ENCODE results near the gene USP43.
"Not testable (repeated sequence)": the region's sequence is repeated elsewhere in the genome, so short reads cannot be mapped to it uniquely, and the experiment has no call there.

USP43 gene, protein sequence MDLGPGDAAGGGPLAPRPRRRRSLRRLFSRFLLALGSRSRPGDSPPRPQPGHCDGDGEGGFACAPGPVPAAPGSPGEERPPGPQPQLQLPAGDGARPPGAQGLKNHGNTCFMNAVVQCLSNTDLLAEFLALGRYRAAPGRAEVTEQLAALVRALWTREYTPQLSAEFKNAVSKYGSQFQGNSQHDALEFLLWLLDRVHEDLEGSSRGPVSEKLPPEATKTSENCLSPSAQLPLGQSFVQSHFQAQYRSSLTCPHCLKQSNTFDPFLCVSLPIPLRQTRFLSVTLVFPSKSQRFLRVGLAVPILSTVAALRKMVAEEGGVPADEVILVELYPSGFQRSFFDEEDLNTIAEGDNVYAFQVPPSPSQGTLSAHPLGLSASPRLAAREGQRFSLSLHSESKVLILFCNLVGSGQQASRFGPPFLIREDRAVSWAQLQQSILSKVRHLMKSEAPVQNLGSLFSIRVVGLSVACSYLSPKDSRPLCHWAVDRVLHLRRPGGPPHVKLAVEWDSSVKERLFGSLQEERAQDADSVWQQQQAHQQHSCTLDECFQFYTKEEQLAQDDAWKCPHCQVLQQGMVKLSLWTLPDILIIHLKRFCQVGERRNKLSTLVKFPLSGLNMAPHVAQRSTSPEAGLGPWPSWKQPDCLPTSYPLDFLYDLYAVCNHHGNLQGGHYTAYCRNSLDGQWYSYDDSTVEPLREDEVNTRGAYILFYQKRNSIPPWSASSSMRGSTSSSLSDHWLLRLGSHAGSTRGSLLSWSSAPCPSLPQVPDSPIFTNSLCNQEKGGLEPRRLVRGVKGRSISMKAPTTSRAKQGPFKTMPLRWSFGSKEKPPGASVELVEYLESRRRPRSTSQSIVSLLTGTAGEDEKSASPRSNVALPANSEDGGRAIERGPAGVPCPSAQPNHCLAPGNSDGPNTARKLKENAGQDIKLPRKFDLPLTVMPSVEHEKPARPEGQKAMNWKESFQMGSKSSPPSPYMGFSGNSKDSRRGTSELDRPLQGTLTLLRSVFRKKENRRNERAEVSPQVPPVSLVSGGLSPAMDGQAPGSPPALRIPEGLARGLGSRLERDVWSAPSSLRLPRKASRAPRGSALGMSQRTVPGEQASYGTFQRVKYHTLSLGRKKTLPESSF

GRCh38 chr17:9644910-9645751 lies at the start of gene USP43:
TSS of gene USP43 (plus strand) at chr17:9645517. CDS start at chr17:9645633, 116 bp downstream.
- peak; percentile 84 for DNase-seq (ENCODE audit: low spot score)

DNA sequence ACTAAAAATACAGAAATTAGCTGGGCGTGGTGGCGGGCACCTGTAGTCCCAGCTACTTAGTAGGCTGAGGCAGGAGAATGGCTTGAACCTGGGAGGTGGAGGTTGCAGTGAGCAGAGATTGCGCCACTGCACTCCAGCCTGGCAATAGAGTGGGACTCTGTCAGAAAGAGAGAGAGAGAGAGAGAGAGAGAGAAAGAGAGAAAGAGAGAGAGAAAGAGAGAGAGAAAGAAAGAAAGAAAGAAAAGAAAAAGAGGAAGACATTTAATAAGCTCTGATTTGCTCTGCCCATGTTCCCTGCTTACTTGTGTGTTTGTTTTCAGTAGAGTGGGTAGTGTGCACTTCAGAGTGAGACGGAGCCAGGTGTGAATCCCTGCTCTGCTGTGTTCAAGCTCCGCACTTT lies 47.7 kb upstream of the USP43 start:
- DNase-seq (ENCODE audit: low spot score): not testable (repeated sequence)

DNA sequence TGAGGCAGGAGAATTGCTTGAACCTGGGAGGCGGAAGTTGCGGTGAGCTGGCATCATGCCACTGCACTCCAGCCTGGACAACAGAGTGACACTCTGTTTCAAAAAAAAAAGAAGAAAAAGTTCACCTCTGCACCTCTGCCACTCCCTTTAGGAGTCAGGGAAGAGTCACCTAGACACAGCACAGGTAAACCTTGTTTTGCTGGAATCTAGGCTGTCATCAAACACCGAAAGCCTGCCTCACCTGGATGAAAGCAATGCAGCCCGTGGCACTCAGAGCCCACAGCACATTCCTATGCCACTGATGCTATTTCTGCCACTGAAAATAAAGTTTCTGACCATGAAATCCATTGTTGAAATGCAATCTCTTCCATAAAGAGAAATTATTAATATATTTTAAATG lies 46.7 kb upstream of the USP43 start:
- no peak for DNase-seq (ENCODE audit: low spot score)

DNA sequence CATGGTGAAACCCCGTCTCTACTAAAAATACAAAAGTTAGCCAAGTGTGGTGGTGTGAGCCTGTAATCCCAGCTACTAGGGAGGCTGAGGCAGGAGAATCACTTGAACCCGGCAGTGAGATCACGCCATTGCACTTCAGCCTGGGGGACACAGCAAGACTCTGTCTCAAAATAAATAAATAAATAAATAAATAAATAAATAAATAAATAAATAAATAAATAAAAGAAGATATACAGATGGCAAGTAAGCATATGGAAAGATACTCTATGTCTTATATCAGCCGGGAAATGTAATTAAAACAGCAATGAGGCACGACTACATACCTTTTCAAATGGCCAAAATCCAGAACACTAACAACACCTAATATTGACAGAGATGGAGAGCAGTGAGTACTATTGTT lies 40.7 kb upstream of the USP43 start:
- not testable (repeated sequence) for DNase-seq (ENCODE audit: low spot score)

- DNase-seq (ENCODE audit: low spot score): no peak
Observed at GRCh38 chr17:9606453-9606852, 38.9 kb upstream of the USP43 start.

GRCh38 chr17:9607058-9607457 lies 38.3 kb upstream of the USP43 start:
- peak; percentile 7 for DNase-seq (ENCODE audit: low spot score)

DNA sequence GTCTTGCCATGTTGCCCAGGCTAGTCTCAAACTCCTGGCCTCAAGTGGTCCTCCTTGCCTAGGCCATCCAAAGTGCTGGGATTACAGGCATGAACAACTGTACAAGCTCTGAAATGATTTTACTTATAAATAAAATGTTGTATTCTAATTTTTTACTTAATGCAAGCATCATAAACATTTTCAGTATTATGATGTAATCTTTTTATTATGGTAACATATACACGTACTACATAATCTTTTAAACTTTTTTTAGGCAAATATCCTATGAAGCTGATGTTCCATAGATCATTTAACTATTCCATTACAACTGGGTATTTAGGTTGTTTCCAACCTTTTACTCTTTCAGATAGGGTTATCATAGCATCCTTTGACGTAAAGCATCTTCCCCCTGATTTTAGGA lies 33.8 kb upstream of the USP43 start:
- no peak for DNase-seq (ENCODE audit: low spot score)

GRCh38 chr17:9612006-9612405 lies 33.3 kb upstream of the USP43 start:
- DNase-seq (ENCODE audit: low spot score): peak; percentile 88

GRCh38 chr17:9615486-9615885 lies 29.8 kb upstream of the USP43 start:
- no peak for DNase-seq (ENCODE audit: low spot score)

DNA sequence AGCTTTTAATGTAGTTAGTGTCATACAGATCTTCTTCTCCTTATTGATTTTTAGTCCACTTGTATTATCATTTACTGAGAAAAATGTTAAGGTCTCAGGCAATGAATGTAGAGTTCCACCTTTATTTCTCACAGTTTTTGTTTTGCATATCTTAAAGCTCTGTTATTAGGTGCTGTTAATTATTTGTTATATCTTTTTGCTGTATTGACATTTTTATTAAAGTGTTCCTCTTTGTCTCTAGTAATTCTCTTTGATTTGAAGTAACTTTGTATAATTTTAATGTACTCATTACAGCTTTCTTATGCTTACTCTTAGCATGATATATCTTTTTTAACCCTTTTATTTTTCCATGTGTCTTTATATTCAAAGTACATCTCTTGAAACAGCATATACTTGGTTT lies 22.4 kb upstream of the USP43 start:
- no peak for DNase-seq (ENCODE audit: low spot score)

DNA sequence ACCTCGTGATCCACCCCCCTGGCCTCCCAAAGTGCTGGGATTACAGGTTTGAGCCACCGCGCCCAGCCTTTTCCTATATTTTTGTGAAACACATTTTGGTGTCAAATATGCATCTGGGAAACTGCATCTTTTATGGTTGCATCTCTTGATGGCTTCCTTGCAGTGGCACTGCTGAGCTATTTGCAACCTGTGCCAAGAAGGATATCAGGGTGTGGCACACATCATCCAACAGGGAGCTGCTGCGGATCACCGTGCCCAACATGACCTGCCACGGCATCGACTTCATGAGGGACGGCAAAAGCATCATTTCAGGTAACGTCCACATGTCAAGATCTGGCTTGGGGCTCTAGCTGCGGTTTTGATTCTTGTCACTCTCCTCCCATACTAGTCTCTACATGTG lies 16.8 kb upstream of the USP43 start:
- DNase-seq (ENCODE audit: low spot score): no peak

- DNase-seq (ENCODE audit: low spot score): no peak
Observed at GRCh38 chr17:9632741-9633140, 12.6 kb upstream of the USP43 start.

DNA sequence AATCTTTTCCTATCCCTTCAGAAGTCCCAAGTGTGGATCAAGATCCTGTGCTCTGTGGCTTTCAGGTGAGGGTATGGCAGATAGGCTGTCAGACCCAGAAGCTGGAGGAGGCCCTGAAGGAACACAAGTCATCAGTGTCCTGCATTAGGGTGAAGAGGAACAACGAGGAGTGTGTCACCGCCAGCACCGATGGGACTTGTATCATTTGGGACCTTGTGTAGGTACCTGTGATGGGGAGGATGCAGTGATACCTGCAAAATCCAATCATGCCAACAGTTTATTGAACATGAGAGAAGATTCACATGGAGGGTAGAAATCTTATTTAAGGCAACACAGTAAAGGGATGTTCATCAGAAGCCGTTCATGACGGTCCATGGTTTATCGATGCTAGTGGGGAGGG lies 10.0 kb upstream of the USP43 start:
- no peak for DNase-seq (ENCODE audit: low spot score)

DNA sequence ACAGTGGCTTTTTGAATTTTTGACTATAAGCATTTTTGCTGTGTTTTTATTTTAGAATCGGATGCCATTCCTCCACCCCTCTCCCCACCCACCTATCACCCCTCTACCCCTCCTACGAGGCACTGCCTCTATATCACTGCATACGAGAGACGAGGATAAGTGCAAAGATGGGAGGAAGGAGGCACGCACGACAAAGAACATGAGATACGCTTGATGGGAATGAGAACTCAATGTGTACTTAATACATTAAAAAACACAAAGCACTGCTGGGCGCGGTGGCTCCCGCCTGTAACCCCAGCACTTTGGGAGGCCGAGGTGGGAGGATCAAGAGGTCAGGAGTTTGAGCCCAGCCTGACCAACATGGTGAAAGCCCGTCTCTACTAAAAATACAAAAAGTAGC lies 8.8 kb upstream of the USP43 start:
- no peak for DNase-seq (ENCODE audit: low spot score)

DNA sequence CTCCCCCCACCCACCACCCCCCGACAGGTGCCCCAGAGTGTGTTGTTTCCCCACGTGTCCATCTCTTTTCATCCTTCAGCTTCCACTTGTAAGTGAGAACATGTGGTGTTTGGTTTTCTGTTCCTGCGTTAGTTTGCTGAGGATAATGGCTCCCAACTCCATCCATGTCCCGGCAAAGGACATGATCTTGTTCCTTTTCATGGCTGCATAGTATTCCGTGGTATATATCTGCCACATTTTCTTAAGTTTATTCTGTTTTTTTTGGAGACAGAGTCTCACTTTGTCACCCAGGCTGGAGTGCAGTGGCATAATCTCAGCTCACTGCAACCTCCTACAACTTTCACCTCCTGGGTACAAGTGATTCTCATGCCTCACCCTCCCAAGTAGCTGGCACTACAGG lies 4.9 kb upstream of the USP43 start:
- DNase-seq (ENCODE audit: low spot score): not testable (repeated sequence)

DNA sequence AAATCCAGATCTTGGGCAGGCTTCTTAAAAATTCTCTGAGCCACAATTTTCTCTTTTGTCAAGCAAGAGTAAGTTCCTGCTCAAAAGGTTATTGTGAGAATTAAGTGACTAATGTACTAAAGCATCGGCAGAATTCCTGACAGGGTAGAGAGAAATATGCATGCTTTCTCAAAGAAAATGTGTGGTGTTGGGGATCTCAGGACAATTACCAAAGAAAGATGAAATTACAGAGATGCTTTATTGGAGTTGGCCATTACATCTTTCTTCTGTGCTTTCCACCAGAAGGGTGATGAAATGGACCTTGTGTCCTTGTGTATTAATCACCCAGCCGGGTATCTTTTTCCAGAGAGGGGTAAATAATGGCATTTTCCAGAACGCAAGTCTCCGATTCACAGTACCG lies 1.7 kb upstream of the USP43 start:
- peak; percentile 64 for DNase-seq (ENCODE audit: low spot score)

GRCh38 chr17:9645851-9646545 lies 681 bp downstream of the USP43 start:
- DNase-seq (ENCODE audit: low spot score): peak; percentile 74

DNA sequence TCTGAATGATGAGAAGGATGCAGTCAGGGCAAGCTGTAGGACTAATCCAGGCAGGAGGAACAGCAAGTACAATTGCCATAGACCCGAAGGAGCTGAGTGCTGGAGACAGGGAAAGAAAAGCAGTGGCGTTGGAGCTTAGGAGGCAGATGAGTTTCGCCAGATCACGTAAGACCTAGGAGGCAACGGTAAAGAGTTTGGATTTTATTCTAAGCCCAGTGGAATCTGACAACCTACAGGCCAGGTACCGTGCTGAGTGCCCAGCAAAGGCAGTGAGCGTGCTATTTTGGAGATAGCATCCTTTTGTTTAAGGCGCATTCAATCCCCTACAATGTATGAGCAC lies 1.2 kb downstream of the USP43 start:
- peak; percentile 38 for DNase-seq (ENCODE audit: low spot score)

- peak; percentile 77 for DNase-seq (ENCODE audit: low spot score)
Observed at GRCh38 chr17:9647014-9647413, 1.7 kb downstream of the USP43 start.

GRCh38 chr17:9648521-9649110 lies 3.3 kb downstream of the USP43 start:
- DNase-seq (ENCODE audit: low spot score): no peak

All from kidney tubule cell (primary cell).